HFF-Myc (cell line): ENCODE data around the gene LCN10.

Experiments
- DNase-seq: peaks from one replicate; pipeline ENCODE4 v3.0.0-alpha.2; 2011; ENCODE audit warnings: low read depth; ENCODE audit errors: extremely low read depth
- H3K4me3 ChIP-seq: replicated peaks from 2 replicates; pipeline ENCODE4 v1.5.1; 2011; ENCODE audit warnings: low read depth, mild to moderate bottlenecking, control low read depth, low read length
- TF ChIP-seq, protein P1 (sequence below): IDR thresholded peaks from 2 replicates; pipeline ENCODE4 v1.5.1; 2012; ENCODE audit warnings: mild to moderate bottlenecking, low read depth, low read length, control low read depth; ENCODE audit errors: missing control alignments

Gene LCN10

DNA sequence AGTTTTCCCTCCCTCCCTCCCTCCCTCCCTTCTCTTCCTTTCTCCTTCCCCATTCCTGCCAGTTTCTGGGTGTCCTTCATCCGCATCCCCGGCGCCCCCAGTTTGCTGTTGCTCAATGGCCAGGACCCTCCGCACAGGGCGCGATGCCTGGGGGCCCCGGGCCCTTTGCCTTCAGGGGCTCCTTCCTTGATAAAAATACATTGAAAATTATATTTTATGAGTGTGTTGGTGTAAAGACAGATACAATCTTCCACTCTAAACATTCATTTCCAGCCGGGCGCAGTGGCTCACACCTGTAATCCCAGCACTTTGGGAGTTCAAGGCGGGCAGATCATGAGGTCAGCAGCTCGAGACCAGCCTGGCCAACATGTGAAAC is 47.9 kb downstream of the LCN10 start:
- no peak overlapping the region for H3K4me3 ChIP-seq
- no peak for DNase-seq
- TF ChIP-seq, protein P1, sequence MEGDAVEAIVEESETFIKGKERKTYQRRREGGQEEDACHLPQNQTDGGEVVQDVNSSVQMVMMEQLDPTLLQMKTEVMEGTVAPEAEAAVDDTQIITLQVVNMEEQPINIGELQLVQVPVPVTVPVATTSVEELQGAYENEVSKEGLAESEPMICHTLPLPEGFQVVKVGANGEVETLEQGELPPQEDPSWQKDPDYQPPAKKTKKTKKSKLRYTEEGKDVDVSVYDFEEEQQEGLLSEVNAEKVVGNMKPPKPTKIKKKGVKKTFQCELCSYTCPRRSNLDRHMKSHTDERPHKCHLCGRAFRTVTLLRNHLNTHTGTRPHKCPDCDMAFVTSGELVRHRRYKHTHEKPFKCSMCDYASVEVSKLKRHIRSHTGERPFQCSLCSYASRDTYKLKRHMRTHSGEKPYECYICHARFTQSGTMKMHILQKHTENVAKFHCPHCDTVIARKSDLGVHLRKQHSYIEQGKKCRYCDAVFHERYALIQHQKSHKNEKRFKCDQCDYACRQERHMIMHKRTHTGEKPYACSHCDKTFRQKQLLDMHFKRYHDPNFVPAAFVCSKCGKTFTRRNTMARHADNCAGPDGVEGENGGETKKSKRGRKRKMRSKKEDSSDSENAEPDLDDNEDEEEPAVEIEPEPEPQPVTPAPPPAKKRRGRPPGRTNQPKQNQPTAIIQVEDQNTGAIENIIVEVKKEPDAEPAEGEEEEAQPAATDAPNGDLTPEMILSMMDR = no peak

GRCh38 chr9:136694163-136694871 is 48.4 kb downstream of the LCN10 start:
- DNase-seq = no peak

GRCh38 chr9:136693490-136694162 is 49.1 kb downstream of the LCN10 start:
- H3K4me3 ChIP-seq = no peak overlapping the region
- TF ChIP-seq, protein P1 = no peak
- DNase-seq = no peak

More at GRCh38 chr9:136694163-136694871, 48.4 kb downstream of the LCN10 start:
- H3K4me3 ChIP-seq = no peak overlapping the region
- TF ChIP-seq, protein P1 = peak; percentile 79

DNA sequence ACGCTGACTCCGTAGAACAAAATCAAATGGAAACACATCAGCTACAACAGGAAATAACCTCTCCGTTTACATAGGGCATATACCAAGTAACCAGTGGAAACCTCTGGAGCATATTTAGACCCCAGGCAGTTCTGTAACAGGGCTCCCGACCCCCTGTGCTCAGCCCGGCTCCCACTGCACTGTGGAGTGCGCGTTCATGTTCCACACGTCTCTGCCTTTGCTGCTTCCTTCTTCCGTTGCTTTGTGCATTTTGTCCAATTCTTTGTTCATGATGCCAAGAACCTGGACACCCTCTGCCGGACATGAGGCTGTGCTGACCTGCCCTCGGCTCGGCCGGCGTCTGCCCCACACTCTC is 49.6 kb downstream of the LCN10 start:
- TF ChIP-seq, protein P1 = no peak
- no peak for DNase-seq
- H3K4me3 ChIP-seq = no peak overlapping the region

DNA sequence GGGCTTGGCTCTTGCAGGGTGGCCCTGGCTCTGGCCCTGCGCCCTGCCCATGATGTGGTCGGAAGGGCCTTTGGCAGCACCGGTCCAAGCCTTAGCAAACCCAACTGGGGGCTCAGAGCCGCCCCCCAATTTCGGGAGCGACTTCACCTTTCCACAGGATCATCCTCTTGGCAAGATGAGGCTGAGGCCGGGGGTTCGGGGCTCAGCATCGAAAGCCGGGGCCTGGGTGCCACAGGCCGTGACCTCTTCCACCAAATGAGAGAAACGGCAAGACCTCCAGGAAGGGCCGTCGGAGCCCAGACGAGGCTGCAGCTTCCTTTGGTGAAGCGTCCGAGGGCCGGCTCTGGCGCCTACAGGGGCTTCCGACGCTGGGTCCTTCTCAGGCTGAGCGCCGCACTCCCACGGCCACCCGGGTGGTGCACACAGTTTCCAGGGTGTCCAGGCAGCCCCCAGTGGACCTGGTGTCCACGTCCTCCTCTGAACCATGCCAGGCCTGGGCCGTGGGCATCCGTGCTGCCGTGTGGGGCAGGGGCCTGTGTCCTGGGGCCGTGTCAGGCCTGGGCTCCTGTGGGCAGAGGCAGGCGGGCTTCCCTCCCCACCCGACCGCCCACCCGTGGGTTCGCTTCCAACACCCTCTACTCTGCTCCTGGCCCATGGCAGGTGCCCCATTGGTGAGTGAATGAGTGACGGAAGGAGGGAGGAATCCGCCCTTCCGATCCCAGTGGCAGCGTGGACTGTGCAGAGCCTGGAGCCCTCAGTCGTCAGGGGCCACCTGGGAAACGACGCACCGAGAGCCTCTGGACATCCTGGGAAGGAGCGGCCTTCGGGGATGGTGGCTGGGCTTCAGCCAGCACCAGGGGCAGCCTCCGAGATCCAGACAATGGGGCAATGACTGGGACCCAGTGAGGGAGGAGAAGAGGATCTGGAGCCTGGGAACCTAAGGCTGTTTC is 50.3 kb downstream of the LCN10 start:
- DNase-seq = no peak
- TF ChIP-seq, protein P1 = no peak
- H3K4me3 ChIP-seq = no peak overlapping the region

GRCh38 chr9:136691316-136692184 is 51.2 kb downstream of the LCN10 start:
- H3K4me3 ChIP-seq = no peak overlapping the region
- TF ChIP-seq, protein P1 = no peak
- DNase-seq = no peak
